NCI-H2196 treated with DMSO at 0.1 percent for 48 hours (cell line): ENCODE data around the gene EGFL7.
"Not testable (repeated sequence)": the region's sequence is repeated elsewhere in the genome, so short reads cannot be mapped to it uniquely, and the experiment has no call there.

Experiments
- DNase-seq: peaks from one replicate; lab custom pipeline; 2025; ENCODE audit not compliant: unreplicated experiment; lab: John Stamatoyannopoulos, UW

The EGFL7 gene

DNA sequence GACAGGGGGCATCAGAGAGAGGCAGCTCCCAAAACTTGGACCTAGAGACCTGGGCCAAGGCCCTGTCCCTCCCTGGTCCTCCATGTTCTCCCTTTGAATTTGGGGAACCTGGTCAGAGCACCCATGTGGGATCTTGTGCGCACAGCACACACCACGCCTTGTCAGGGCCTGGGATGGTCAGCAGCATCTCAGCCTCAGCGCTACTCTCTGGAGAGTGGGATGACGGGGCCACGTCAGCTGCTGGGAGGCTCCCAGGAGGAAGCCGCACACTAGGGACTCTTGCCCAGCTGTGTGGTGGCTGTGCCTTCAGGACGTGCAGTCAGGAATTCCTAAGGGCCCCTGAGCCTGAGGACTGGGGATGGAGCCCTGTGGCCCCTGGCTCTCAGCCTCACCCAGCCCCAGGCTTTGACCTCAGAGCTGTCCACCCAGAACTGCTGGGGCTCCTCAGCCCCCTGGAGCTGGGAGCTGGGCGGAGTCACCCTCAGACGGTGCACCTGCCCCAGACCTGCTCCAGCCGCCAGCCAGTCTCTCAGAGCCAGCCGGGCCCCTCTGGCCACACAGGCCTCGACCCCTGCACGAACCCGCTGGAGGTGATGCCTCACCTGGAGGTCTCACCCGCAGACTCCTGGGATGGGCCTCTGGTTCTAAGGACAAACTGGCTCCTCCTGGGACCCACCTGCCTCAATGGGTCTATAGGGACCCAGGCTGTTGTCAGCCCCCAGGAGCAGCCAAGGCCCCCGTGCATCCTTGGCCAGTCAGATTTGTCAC is 38.3 kb upstream of the EGFL7 start:
- no peak for DNase-seq

DNA sequence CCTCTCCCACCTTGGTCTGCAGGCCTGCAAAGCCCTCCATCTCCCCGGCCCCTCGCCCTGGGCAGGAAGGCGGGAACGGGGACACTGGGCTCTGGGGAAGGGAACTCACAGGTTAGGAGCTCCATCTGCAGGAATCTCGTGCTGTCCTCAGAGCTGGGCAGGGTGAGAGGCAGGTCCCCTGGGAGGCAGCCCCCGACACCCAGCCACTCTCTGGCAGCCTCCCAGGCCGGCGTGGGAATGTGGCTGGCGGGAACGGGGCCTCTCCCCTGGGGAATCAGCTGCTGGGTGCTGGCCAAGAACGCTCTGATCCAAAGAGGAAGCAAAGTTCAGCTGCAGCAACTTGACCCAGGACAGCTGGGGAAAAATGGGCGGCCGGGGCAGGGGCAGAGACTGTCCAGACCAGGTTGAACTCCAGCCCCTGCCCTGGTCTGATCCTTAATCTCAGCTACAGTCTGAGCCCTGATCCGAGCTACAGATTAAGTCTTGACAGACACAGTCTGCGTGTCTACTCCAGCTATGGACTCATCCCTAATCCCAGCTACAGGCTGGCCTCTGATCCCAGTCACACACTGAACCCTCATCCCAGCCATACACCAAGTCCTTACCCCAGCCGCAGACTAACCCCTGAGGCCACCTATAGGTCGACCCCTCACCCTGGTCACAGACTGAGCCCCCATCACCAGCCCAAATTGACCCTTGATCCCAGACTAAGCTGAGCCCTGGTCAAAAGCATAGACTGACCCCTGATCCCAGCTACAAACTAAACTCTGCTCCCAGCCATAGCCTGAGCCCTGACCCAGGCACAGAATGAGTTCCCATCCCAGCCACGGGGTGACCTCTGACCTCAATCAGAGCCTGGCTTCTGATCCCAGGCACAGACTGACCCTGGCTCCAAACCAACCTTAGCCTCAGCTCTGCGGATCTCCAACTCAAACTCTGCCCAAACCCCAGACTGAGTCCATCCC is 37.3 kb upstream of the EGFL7 start:
- no peak for DNase-seq

DNA sequence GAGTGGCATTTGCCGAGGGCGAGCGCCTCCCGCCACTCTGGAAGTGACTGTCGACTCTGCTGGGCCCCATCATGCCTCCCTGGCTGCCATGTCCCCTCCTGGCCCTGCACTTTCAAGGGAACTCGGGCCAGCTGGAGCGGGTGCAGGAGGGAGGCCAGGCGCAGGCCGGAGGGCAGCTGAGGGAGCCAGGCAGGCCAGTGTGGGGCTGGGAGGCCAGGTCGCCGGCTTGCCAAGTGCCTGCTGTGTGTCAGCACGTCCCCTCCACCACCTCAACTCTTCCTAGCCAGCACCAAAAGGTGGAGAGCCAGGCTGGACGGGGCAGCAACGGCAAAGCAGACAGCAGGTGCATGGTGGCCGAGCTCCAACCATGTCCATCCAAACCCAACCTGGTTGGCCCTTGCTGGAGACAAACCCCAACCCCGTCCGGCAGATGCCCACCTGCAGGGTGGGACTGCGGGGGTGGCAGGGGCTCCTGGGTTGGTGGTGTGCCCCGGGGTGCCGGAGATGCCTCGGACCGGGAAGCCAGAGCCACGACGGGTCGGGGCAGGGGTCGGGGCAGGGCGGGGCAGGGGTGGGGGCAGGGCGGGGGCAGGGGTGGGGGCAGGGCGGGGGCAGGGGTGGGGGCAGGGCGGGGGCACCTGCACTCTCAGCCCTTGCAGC is 36.5 kb upstream of the EGFL7 start:
- no peak for DNase-seq

DNA sequence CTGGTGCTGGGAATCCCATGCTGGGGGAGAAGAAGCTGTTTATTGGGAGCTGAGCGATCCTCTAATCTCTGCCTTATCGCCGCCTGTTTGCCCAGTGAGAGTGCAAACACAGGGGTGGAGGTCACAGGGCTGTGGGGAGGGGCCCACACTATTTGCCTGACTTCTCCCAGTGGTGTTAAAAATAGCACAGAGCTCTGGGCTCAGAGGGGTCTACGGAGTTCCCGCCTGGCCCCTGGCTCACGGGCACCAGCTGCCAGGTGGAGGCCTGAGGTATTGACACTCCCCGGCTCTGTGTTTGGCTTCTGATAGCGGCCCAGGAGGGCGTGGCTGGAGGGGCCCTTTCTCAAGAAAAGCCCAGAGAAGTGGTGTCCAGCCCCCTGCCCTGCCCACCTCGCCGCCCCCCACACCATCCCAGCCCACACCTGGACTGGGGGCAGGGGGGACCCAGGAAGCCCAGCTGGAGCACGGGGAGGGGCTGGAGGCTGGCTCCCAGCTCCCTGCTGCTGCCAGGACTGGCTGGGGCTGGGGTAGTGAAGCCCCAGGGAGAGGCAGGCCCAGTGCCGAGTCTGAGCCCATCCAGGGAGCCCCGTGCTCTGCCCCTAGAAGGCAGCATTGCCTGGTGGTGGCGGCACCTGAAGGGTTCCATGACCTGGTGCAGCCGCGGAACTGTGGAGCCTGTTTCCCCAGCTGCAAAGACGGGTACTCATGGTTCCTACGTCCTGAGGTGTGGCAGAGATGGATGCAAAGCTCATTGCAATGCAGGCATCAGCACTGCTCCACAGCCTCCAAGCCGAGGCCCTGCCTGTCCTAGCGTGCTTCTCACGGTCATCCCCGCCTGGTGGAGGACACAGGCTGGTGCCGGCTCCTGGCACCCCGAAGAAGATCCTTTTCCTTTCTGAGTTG is 35.7 kb upstream of the EGFL7 start:
- no peak for DNase-seq

DNA sequence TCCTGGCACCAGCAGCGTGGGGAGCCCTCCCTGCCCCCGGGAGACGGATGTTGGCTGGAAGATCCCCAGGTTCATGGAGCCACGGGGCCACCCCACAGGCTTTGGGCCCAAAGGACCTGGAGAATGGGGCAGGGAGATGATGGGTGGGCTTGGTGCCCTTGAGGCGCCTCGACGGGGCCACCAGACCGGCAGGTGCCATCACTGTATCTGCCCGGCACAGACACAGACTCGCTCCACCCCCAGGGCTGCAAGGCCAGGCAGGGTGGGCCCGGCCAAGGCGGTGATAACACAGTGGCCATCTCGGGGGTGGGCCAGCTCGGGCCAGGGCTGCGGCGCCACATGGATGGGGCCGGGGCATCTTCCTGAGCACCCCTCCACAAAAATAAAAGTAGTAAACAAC is 35.0 kb upstream of the EGFL7 start:
- DNase-seq, result no peak

DNA sequence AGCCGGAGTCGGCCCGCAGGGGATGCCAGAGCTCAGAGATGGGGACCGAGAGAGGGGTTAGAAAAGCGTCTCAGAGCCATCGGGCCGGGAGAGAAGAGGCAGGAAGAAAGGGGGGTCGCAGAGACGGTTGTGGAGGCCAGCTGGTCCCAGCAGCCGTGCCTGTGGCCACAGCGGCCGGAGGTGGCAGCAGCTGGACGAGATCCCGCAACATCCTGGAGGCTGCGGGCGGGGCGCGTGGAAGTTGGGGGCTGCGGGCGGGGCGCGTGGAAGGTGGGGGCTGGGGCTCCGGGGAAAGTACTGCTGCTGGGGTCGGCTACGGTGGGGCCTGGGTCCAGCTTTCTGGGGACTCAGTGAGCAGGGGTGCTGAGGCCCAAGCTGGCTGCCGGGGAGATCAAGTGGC is 34.4 kb upstream of the EGFL7 start:
- no peak for DNase-seq

DNA sequence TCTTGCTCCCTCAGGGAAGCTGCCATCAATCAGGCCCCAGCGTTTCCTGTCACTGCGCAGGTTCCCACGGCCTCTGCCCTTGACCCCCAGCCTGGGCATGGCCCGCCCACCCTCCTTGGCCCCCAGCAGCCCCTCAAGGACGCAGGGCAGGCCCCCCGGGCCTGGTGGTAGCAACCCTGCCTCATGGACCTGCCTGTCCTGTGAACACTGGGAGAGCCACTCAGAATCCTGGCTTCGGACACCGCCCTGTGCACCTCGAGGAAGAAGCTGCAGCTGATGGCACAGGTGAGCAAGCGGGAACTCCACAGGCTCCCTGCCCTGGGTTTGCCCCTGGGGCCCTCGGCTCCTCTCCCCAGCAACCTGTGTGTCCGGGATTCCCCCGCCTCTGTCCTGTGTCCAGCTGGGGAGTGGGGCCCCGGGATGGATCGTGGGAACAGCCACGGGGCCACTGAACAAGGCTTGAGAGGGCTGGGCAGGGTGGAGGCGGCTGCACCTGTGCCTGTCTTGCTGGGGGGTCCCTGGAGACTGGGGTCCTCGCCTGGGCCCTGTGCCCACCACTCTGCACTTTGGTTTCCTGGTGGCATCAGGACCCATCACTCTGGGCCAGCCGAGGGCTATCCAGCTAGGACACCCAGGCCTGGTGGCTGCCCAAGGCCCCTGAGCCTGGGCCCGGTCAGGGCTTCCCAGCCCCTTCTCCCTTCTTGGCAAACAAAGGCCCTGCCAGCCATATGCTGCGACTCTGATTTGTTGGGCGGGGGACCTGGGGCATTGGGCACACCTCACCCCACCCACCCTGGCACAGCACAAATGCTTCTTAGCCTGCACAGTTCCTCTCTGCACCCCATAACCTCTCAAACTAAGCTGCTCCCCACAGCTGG is 33.5 kb upstream of the EGFL7 start:
- DNase-seq, result no peak

DNA sequence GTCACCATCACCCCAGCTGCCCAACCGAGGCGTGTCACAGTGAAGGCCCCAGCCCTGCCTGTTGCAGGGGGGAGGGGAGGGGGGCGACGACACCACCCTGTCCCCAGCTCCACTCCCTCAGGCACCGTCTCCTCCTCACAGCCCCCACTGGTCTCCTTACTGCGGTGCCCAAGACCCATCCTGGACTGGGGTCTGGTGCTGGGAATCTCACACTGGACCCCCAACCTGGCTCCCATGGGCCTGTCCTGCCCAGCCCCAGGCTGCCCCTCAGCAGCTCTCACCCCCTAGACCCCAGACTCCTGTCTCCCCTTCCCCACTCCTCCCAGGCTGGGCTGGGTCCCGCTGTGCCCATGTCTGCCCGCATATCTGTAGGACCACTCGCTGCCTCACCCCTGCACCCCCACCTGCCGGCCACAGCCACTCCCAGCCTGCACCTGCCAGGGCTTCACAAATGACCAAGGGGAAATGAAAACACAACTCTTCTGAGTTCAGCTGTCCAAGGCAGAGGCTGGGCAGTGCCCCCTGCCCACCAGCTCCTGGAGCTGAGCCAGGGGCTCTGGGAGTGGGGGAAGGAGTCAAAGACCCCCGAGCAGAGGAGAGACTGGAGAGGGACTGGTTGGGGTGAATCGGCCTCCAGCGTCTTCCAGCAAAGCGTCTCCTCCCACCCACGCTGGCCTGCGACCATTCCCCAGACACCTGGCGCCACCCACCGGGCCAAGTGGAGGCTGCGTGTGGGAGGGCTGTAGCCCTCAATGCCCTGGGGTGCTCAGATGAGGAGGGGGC is 32.6 kb upstream of the EGFL7 start:
- DNase-seq, result peak; percentile 21

DNA sequence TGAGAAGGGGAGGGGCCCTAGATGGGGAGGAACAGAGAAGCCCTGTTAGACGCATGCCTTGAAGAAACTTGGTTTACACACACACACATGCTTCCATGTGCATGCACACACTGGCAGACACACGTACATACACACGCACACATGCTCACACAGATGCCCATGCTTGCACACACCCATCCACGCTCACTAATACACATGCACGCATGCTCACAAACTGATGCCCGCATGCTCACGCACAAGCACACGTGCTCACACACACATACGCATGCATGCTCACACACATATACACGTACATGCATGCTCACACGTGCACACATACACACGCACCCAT is 32.1 kb upstream of the EGFL7 start:
- no peak for DNase-seq

DNA sequence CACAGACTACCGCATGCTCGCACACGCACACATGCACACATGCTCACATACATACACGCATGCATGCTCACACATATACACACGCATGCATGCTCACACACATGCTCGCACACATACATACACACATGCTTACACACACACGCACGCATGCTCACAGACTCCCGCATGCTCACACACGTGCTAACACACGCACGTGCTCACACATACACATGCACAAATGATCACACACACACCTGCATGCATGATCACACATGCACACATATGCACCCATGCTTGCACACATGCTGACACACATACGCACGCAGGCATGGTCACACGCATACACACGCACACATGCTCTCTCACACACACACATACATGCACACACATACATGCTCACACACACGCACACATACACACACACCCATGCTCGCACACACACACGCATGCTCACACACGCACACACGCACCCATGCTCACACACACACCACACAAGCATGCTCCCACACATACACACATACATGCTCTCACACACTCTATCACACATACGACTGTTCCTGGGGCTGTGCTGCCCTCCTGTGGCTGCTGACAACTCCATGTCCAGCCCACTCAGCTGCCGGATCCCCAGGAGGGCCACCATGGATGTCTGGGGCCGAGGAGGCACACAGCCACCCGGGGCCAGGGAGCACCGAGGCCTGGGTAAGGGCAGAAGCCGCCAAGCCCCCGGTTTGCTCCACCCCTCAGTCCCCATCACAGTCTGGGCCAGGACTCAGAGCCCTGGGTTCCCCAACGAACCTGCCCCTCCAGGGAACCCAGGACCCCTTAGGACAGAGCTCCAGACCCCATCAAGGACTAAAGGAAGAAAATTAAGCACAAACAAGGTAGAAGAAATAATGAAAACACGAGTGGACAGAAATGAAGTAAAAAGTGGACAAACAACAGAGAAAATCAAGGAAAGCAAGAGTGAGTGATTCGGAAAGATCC is 31.4 kb upstream of the EGFL7 start:
- DNase-seq, result peak; percentile 39

DNA sequence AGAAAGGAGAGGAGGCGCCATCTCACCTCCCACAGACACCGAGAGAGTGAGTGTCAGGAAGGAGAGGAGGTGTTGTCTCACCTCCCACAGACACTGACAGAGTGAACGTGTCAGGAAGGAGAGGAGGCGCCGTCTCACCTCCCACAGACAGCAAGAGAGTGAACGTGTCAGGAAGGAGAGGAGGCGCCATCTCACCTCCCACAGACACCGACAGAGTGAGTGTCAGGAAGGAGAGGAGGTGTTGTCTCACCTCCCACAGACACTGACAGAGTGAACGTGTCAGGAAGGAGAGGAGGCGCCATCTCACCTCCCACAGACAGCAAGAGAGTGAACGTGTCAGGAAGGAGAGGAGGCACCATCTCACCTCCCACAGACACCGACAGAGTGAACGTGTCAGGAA is 30.6 kb upstream of the EGFL7 start:
- DNase-seq, result not testable (repeated sequence)

DNA sequence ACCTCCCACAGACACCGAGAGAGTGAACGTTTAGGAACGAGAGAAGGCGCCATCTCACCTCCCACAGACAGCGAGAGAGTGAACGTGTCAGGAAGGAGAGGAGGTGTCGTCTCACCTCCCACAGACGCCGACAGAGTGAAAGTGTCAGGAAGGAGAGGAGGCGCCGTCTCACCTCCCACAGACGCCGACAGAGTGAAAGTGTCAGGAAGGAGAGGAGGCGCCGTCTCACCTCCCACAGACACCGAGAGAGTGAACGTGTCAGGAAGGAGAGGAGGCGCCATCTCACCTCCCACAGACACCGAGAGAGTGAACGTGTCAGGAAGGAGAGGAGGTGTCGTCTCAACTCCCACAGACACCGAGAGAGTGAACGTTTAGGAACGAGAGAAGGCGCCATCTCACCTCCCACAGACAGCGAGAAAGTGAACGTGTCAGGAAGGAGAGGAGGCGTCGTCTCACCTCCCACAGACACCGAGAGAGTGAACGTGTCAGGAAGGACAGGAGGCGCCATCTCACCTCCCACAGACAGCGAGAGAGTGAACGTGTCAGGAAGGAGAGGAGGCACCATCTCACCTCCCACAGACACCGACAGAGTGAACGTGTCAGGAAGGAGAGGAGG is 30.1 kb upstream of the EGFL7 start:
- not testable (repeated sequence) for DNase-seq

DNA sequence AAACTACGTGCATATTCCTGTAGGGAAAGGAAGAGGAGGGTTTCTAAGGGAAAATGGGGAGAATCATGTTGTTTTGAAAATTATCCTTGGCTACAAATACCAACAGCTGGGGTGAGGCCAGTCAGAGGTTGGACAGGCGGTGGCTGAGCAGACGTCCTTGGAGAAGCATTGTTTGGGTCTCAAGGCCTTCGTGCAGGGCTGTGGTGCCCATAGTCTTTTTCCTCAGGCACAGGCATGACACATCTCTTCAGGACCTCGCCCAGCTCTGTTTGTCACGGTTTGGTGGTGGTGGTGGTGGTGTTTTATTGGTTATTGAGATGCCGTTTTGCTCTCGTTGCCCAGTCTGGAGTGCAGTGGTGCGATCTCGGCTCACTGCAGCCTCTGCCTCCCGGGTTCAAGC is 27.8 kb upstream of the EGFL7 start:
- DNase-seq, result no peak

DNA sequence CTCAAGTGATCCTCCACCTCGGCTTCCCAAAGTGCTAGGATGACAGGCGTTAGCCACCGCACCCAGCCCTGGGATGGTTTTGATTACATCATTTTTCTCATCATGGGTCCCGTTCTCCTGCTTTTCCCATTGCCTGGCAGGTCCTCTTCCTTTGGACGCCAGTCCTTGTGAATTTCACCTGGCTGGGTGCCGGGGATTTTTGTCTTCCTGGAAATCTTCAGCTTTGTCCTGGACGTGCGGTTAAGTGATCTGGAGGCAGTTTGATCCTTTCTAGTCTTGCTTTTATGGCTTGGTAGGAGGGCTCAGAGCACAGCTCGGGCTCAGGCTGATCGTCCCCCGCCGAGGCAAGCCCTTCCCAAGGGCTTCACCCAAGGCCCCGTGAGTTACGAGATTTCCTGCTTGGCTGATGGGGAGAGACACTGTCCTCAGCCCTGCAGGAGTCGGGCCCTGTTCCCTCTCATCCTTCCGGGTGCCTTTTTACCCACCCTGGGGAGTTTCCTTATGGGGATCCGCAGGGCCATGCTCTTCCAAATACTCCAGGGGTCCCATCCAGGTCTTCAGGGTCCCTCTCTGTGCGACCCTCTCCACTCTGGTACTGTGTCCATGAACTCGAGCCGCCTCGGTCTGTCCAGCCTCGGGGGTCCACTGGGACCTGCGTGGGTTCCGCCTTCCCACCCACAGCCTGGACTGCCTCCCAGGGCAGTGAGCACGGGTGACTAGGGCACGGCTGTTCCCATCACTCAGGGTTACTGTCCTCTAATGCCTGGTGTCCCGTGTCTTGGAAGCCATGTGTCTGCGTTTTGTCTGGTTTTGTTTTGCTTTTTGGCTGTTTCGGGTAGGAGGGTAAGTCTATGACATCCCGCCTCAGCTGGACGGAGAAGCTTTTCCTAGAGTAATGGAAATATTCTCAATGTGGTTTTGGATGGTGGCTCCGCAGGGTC is 22.3 kb upstream of the EGFL7 start:
- DNase-seq, result no peak

DNA sequence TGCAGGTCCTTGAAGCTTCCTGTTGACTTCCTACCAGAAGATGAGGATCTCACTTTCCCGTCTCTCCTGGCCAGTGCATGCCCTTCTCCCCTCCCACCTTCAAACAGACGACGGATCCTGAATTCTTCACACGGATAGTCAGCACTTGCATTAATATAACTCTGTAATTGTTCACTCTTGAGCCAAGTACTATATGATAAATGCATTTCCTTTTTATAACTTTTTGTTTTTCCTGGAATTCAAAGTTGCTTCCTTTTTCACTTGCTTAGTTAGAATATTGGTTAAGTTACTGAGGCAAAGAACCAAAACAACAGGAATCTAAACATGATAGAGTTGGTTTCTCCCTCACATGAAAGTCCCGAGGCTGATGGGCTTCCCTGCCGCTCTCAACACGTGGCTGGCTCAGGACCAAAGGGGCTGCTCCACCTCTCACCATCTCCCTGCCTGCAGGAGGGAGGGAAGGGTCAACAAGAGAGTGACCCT is 20.2 kb upstream of the EGFL7 start:
- no peak for DNase-seq
